Measurements from ENCODE around the gene CNNM2. TPM values are rescaled to one million over a fixed set of nuclear protein-coding genes. Genes with fewer than 3 reads are reported as not detected.

Gene CNNM2
- total RNA-seq, 1 donor from 2014 or later, result 3.0 TPM

Other genes with a start within 250 kb of the CNNM2 start
- 15.4 TPM for gene ARL3, start 203.9 kb upstream of the CNNM2 start, total RNA-seq
- 0.68 TPM for gene SFXN2, start 203.7 kb upstream of the CNNM2 start, total RNA-seq
- gene WBP1L, start 174.3 kb upstream of the CNNM2 start, total RNA-seq, result 25.9 TPM
- gene CYP17A1, start 80.9 kb upstream of the CNNM2 start, total RNA-seq, result not detected
- gene BORCS7, start 64.0 kb upstream of the CNNM2 start, total RNA-seq, result 12.3 TPM
- gene AS3MT, start 48.8 kb upstream of the CNNM2 start, total RNA-seq, result 14.6 TPM

Measured in Right ventricle myocardium inferior (tissue), 1 donor.